HG02840 (cell line): ENCODE measurements around the gene ACTR8.
"Not testable (repeated sequence)": the region's sequence is repeated elsewhere in the genome, so short reads cannot be mapped to it uniquely, and the experiment has no call there.

Experiments used
- ATAC-seq: cut with Tn5 transposase; IDR thresholded peaks from one replicate; pipeline ENCODE4 v1.9.1; 2021; ENCODE audit warnings: mild to moderate bottlenecking, moderate library complexity, moderate number of reproducible peaks; ENCODE audit not compliant: unreplicated experiment, low FRiP score

ACTR8 gene, protein sequence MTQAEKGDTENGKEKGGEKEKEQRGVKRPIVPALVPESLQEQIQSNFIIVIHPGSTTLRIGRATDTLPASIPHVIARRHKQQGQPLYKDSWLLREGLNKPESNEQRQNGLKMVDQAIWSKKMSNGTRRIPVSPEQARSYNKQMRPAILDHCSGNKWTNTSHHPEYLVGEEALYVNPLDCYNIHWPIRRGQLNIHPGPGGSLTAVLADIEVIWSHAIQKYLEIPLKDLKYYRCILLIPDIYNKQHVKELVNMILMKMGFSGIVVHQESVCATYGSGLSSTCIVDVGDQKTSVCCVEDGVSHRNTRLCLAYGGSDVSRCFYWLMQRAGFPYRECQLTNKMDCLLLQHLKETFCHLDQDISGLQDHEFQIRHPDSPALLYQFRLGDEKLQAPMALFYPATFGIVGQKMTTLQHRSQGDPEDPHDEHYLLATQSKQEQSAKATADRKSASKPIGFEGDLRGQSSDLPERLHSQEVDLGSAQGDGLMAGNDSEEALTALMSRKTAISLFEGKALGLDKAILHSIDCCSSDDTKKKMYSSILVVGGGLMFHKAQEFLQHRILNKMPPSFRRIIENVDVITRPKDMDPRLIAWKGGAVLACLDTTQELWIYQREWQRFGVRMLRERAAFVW

DNA sequence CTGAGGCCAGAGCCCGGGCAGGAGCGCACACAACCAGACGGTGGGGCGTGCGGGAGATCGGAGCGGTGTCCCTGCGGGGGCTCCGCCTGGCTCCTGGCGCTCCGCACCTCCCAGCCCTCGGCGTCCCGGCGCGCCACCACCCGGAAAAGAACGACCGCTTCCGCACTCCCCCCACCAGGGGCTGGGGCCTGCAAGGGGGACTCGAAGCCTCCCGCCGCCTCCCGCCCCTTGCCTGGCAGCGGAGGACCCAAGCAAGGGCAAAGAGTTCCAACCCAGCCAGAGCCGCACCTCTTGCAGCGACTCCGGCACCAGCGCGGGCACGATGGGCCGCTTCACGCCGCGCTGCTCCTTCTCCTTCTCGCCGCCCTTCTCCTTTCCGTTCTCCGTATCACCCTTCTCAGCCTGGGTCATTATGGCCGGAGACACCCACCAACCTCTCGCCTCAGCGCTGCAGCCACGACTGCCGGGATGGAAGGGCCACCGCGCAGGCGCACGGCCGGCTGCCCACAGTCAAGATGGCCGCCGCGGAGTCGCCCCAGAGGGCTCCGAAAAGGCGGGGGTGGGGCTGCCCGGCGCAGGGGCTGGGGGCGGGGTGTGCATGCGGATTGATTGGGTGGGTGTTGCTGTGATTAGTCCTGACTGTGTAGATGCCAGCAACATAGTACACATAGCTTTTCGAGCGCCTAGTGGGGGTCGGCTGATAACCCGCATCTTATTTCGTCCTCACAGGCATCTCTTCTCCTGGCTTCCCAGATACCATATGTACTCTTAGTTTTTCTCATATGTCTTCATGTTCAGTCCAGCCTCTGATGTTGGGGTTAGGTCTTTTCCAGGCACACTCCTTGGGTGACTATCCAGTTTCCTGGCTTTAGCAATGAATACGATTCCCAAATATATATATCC, at the start of gene ACTR8:
Gene ACTR8 (minus strand): TSS at position 462 of the 903 bp plus-strand sequence. CDS start 51 bp downstream, at position 411.
- peak; percentile 76 for ATAC-seq

- not testable (repeated sequence) for ATAC-seq
Observed at GRCh38 chr3:53927208-53927872, 45.4 kb upstream of the ACTR8 start.

- ATAC-seq: no peak
Observed at GRCh38 chr3:53921296-53921695, 39.3 kb upstream of the ACTR8 start.

DNA sequence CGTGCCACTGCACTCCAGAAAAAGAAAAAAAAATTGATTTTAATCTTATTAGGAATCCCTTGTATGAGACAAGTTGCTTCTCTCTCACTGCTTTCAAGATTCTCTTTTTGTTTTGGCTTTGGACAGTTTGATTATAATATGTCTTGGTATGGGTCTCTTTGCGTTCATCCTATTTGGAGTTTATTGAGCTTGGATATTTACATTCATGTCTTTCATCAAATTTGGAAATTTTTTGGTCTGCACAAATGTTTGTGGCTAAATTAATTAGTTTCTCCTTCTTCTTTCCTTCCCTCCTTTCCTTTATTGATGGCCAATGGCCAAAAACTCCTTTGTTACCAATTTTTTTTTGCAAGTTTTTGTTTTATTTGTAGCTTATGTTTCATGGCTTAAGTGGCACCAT, 37.8 kb upstream of the ACTR8 start:
- no peak for ATAC-seq

GRCh38 chr3:53913401-53913800, 31.4 kb upstream of the ACTR8 start:
- no peak for ATAC-seq

- ATAC-seq: no peak
Observed at GRCh38 chr3:53902711-53903110, 20.8 kb upstream of the ACTR8 start.

GRCh38 chr3:53902067-53902466, 20.1 kb upstream of the ACTR8 start:
- no peak for ATAC-seq

DNA sequence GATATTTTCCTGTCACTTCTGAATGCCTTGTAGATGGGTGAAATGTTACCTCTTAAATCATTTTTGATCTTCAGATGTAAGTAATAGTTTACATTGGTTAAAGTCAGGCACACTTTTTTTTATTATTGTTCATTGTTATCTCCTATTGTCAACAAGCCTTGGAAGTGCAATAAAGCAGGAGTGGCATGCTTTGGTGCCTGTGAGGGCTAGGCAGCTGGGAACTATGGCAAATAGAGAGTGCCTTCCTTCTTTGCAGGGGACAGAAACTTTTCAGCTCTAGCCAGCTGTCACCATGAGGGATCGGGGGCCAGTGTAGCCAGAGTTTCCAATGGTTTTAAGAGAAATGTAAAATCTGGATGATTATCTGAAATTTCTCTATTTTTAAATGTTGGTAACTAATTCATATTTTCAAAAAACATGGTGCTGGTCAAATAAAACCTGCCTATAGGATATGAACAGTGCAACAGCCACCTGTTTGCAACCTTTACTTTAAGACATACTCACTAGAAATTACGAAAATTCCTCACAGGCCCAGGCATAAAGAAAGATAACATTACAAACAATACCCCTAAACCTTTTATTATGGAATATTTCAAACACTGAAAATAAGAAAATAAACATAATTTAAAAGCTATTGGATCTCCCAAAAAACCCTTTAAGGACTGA, 18.8 kb upstream of the ACTR8 start:
- no peak for ATAC-seq

DNA sequence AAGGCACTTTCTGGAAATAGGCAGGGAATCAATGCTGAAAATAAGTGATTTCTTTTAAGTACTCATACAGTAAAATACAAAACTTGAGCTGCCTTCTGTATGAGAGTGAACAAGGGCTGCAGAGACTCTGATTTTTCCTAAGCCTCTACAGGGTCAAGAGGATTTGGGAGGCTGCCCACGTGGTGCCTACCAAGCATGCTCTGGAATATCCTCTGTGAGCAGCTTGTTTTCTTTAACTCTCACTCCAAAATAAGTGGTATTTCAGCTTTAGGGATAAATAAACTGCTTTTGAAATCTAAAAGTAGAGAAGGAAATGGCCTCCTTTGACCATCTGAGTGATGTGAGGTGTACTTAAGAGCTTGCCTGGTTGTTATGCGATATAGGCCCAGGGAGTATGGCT, 17.8 kb upstream of the ACTR8 start:
- no peak for ATAC-seq

DNA sequence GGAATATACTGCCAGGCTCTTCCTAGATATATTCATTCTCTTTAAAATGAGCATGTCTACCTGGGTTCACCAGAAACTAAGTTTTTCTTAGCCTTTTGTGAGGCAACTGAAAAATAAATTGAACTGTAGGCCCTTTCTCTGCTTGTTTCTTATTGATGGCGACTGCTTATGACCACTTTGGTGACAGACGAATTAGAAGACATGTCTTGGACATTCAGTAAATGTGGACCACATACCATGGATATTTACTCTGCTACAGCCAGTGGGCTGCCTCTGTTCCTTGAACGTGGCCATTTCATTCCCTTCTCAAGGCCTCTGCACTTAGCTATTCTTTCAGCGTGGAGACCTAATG, 10.3 kb upstream of the ACTR8 start:
- ATAC-seq: no peak

DNA sequence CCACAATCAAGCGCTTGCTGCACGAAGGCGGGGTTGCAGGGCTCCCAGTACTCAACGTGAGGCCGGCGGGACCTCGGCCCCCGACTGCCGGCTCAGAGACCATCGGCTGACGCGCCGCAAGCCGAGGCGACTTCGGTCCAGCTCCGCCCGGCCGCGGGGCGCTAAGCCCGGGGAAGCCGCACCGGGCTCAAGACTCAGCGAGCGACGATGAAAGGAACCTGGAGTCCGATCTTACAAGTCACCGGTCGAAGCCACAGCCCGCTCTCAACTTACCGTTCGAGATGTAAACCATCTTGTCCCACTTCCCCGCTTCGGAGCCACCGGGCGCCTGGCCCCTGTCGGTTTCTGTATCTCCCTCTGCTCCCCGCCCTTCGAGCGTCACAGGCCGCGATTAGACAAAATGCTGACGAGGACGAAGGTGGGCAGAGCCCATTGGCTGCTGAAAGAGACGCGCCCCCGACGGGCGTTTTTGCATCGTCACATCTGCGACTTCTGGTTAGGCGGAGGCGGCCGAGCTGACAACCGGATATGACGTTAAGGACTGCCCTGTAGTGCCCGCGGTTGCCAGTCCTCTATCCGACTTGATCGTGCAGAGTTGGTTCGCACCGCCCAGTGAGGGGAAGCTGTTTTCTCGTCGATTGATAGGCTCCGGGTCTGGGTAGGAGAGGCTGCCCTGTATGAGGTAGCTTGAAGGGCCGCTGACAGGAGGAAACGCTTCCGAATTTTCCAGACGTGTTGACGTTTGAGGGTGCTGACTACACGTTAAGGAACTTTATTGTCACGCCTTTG, 9.7 kb upstream of the ACTR8 start, which contains the start of gene SELENOK:
Gene SELENOK (minus strand): TSS at position 363 of the 789 bp plus-strand sequence.
- ATAC-seq: peak; percentile 96

DNA sequence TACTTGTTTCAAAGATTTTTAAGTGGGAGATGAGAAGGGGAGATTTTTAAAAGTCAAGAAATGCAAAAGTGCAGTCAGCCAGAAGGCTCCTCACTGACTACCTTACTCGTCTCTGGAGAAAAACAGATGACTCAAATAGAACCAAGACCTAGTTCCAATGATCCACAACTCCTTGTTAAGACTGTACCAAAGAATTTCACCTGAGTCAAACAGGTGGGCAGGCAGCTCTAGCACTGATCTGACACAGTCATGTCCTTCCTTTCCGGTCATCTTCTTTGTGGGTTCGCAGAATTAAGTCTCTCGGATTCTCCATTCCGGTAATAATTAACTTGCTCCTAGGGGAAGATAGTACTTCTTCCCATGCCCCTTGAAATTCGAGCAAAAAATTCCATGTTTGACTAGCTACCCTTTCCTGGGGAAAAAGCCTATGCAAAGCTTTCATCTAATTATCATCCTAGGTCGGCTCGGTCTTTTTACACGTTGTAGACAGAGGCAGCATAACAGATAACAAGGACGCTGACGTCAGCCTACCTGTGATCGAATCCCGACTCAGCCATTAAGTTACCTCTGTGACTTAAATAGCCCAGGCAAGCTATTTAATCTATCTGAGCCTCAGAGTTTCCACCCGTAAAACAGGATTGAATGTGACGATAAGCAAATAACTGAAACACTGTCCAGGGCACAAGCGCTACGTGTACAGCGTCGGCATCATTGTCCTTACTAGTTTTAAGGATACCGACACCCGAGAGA, 8.9 kb upstream of the ACTR8 start:
- ATAC-seq: no peak

- no peak for ATAC-seq
Observed at GRCh38 chr3:53888232-53888631, 6.3 kb upstream of the ACTR8 start.

DNA sequence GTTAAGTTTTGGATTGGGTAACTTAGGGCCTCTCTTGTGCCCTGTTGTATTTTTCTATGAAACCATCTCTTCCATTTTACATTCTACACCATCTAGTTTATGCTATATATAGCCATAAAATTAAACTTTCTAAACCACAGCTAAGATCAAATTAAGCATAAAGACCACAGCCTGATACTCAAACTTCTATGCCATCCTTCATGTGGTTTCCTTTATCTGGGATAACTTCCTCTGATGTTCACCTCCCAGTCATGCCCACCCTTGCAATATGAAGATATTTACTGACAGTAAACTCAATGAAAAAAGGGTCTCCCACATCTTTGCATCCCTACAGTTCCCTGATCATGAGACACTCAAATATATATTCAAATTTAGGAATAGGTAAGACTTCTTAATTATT, 5.5 kb upstream of the ACTR8 start:
- no peak for ATAC-seq

- no peak for ATAC-seq
Observed at GRCh38 chr3:53885239-53885638, 3.3 kb upstream of the ACTR8 start.

DNA sequence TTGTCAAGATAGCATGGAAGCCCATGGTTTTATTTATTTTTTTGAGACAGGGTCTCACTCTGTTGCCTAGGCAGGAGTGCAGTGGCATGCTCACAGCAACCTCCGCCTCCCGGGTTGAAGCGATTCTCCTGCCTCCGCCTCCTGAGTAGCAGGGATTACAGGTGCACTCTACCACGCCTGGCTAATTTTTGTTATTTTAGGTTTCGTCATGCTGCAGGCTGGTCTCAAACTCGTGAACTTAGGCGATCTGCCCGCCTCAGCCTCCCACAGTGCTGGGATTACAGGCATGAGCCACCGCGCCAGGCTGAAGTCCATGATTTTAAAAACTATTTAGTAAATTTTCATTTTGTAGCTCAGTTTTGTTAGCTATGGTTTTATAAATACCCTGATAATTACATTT, 2.7 kb upstream of the ACTR8 start:
- no peak for ATAC-seq

GRCh38 chr3:53883008-53883407, 1.1 kb upstream of the ACTR8 start:
- ATAC-seq: no peak
